ENCODE measurements around the gene PRSS33. TPM values are rescaled to one million over a fixed set of nuclear protein-coding genes. Genes with fewer than 3 reads are reported as not detected.

PRSS33 gene
- total RNA-seq, result under 1 TPM; 0.17 to 0.36 TPM

GRCh38 chr16:2787406-2787805 is at the start of gene PRSS33:
PRSS33 (minus strand) TSS chr16:2787560; CDS start chr16:2786547, 1,013 bp downstream.
- H3K9me3 Mint-ChIP-seq, result no peaks in the 10 kb centered on the region
- peak within 1 kb of the TSS; percentile 32 for H3K4me3 Mint-ChIP-seq
- DNase-seq (no peak), ATAC-seq (ENCODE audit: low read depth) (no peak)
- POLR2A ChIA-PET, result no interaction called here
- H3K36me3 Mint-ChIP-seq, result no peaks in the 10 kb centered on the region
- peaks cover 5% of the 10 kb centered on the region for H3K4me1 Mint-ChIP-seq
- peaks cover 19% of the 10 kb centered on the region for H3K27me3 Mint-ChIP-seq
- H3K27ac Mint-ChIP-seq, result peak within 1 kb of the TSS; percentile 42

- H3K9me3 Mint-ChIP-seq, result no peaks in the 10 kb centered on the region
- no peak for ATAC-seq (ENCODE audit: low read depth)
- H3K27me3 Mint-ChIP-seq, result peaks cover 5% of the 10 kb centered on the region
- H3K4me1 Mint-ChIP-seq, result peaks cover 12% of the 10 kb centered on the region
- H3K27ac Mint-ChIP-seq, result no peak overlapping the region
- H3K4me3 Mint-ChIP-seq, result no peak overlapping the region
- POLR2A ChIA-PET, result no interaction called here
- no peaks in the 10 kb centered on the region for H3K36me3 Mint-ChIP-seq
- no peak for DNase-seq
These were observed 49.5 kb upstream of the PRSS33 start for GRCh38 chr16:2836646-2837508.

DNA sequence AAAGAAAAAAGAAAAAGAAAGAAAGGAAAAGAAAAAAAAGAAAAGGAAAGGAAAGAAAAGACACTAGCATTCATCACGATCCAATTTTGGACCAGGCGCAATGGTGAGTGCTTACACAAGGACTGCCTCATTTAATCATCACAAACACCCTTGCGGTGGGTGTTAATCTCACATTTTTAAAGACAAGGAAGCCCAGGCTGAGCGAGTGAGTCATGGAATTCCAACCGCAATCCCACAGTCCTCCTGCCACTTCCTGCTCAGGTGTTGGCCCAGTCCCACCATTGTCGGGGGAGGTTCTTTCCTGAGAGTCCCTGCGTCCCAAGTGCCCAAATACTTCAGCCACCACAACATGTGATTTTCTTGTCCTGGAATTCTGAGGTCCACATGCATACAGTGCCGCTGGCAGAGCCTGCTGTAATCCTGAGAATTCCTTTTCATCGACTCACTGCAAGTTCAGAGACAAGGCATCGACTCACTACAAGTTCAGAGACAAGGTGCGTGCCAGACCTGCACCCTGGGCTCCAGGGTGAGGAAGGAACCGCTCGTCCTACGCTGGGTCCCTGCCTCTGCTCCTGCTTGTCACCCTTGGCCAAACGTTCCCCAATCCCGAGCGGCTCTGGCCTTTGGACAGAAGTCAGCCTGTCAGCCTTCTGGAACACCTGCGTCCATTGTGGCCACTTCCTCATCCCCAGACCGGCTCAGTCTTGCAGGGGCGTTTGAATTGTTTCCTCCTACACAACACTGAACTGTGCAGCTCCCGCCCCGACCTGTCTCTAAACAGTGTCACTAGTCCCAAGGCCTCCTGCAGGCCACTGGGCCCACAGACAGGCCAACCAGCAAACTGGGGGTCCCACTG is 48.5 kb upstream of the PRSS33 start:
- POLR2A ChIA-PET, result no interaction called here
- Mint-ChIP-seq H3K4me3 (no peak overlapping the region), H3K4me1 (peaks cover 10% of the 10 kb centered on the region), H3K27me3 (peaks cover 5% of the 10 kb centered on the region), H3K36me3 (no peaks in the 10 kb centered on the region), H3K9me3 (no peaks in the 10 kb centered on the region), H3K27ac (no peak overlapping the region)
- DNase-seq (no peak), ATAC-seq (ENCODE audit: low read depth) (no peak)

GRCh38 chr16:2834968-2835367 is 47.6 kb upstream of the PRSS33 start:
- POLR2A ChIA-PET, result no interaction called here
- no peak for ATAC-seq (ENCODE audit: low read depth)
- peaks cover 10% of the 10 kb centered on the region for H3K4me1 Mint-ChIP-seq
- H3K36me3 Mint-ChIP-seq, result no peaks in the 10 kb centered on the region
- no peak for DNase-seq
- no peaks in the 10 kb centered on the region for H3K9me3 Mint-ChIP-seq
- no peak overlapping the region for H3K4me3 Mint-ChIP-seq
- H3K27ac Mint-ChIP-seq, result no peak overlapping the region
- H3K27me3 Mint-ChIP-seq, result peaks cover 5% of the 10 kb centered on the region

DNA sequence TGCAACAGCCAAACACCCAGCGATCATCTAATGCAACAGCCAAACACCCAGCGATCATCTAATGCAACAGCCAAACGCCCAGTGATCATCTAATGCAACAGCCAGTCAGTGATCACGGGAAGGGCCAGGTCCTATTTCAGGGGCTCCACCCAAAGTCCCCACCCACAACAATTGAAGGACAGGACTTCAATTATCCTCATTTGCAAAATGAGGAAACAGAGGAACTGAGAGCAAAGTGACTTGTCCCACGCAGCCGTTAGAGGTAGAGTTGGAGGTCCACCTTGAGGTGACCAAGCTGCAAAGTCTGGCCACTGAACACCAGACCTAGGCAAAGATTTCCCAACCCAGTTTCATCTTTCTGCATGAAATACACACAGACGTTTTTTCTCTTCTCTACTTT is 46.4 kb upstream of the PRSS33 start:
- POLR2A ChIA-PET, result no interaction called here
- no peak for DNase-seq
- H3K9me3 Mint-ChIP-seq, result no peaks in the 10 kb centered on the region
- H3K4me1 Mint-ChIP-seq, result peaks cover 4% of the 10 kb centered on the region
- H3K27me3 Mint-ChIP-seq, result peaks cover 5% of the 10 kb centered on the region
- no peak overlapping the region for H3K4me3 Mint-ChIP-seq
- no peaks in the 10 kb centered on the region for H3K36me3 Mint-ChIP-seq
- ATAC-seq (ENCODE audit: low read depth), result no peak
- H3K27ac Mint-ChIP-seq, result no peak overlapping the region

DNA sequence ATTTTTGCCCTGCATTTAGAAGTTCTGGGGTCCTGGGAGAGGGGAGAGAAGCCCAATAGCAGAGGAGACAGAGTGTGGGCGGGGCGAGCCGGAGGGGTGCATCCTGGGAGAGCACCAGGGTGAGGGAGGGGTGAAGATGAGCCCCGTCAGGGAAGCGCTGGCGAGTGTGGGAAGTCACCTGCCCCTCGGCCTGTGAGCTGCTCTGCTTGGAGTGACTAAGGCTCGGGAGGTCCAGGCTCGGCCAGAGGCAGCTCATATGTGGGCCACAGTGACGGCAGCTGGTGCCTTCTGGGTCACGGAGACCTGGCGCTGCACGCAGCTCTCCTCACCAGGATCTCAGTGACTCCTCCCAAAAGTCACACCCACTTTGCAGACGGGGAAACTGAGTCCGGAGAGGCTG is 43.8 kb upstream of the PRSS33 start:
- Mint-ChIP-seq H3K9me3 (no peaks in the 10 kb centered on the region), H3K36me3 (no peaks in the 10 kb centered on the region), H3K27ac (no peak overlapping the region), H3K4me3 (no peak overlapping the region), H3K4me1 (peaks cover 2% of the 10 kb centered on the region), H3K27me3 (no peaks in the 10 kb centered on the region)
- DNase-seq (no peak), ATAC-seq (ENCODE audit: low read depth) (no peak)
- POLR2A ChIA-PET, result no interaction called here

- POLR2A ChIA-PET, result interaction anchor here (0.6 to 0.8 kb wide), 2 partner anchors 30 to 51 kb away, joined by 3 read pairs; no protein-coding TSS in a partner anchor
- peak overlapping the region; percentile 49 for H3K4me3 Mint-ChIP-seq
- peak overlapping the region; percentile 30 for H3K27ac Mint-ChIP-seq
These were observed 43.0 kb upstream of the PRSS33 start for GRCh38 chr16:2830355-2830695.

DNA sequence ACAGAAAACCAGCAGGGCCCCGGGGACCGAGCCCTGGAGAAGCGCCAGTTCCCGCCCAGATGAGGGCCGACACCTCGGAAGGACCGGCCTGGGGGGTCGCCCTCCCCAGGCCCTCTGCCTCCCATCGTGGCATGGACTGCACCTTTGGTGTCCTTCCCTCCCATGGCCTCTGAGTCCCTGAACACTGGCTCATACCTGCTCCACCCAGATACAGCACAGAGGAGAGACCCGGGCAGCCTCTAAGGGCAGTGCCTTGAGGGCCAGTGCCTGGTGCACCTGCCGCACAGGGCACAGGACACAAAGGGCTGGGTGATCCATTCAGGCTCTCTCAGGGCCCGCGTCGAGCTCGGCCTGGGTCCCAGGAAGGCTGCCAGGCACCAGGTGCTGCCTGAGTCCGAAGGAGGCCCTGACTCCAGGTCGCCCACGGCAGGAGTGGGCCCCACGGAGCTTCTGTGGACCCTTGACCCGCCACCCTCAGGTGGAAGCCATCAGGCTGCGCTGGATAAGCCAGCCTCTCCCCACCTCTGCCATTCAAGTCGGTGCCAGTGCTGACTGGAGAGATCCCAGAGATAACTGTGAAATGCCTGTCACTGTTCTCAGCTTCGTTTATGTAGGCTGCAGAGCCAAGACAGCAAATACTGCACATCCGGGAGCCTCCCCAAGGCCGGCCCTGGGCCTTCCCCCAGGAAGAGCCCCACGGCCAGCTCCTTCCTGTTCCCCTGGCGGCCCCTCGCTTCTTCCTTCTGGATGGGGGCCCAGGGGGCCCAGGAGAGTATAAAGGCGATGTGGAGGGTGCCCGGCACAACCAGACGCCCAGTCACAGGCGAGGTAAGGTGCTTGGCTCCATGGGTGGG is 42.4 kb upstream of the PRSS33 start, which contains the start of gene ZG16B:
ZG16B (plus strand) TSS at position 803 of the 854 bp plus-strand sequence. CDS start 139 bp downstream, outside the sequence.
- POLR2A ChIA-PET, result interaction anchor here (0.6 to 0.8 kb wide), 2 partner anchors 30 to 52 kb away, joined by 3 read pairs; no protein-coding TSS in a partner anchor
- ATAC-seq (ENCODE audit: low read depth) (peak; percentile 72), DNase-seq (no peak)
- no peaks in the 10 kb centered on the region for H3K4me1 Mint-ChIP-seq
- H3K9me3 Mint-ChIP-seq, result no peaks in the 10 kb centered on the region
- peak within 1 kb of the TSS; percentile 49 for H3K4me3 Mint-ChIP-seq
- H3K27ac Mint-ChIP-seq, result peak within 1 kb of the TSS; percentile 65
- H3K27me3 Mint-ChIP-seq, result no peaks in the 10 kb centered on the region
- H3K36me3 Mint-ChIP-seq, result no peaks in the 10 kb centered on the region

More at GRCh38 chr16:2830355-2830695, 43.0 kb upstream of the PRSS33 start:
- H3K36me3 Mint-ChIP-seq, result no peaks in the 10 kb centered on the region
- H3K4me1 Mint-ChIP-seq, result peaks cover under 1% of the 10 kb centered on the region
- ATAC-seq (ENCODE audit: low read depth) (no peak), DNase-seq (no peak)
- H3K27me3 Mint-ChIP-seq, result no peaks in the 10 kb centered on the region
- H3K9me3 Mint-ChIP-seq, result no peaks in the 10 kb centered on the region

GRCh38 chr16:2828876-2829430 is 41.6 kb upstream of the PRSS33 start:
- Mint-ChIP-seq H3K27me3 (no peaks in the 10 kb centered on the region), H3K9me3 (no peaks in the 10 kb centered on the region), H3K4me1 (no peaks in the 10 kb centered on the region), H3K36me3 (no peaks in the 10 kb centered on the region), H3K27ac (no peak overlapping the region), H3K4me3 (no peak overlapping the region)
- no peak for ATAC-seq (ENCODE audit: low read depth)
- no peak for DNase-seq
- POLR2A ChIA-PET, result no interaction called here

GRCh38 chr16:2828521-2828840 is 41.1 kb upstream of the PRSS33 start:
- Mint-ChIP-seq H3K27me3 (no peaks in the 10 kb centered on the region), H3K4me3 (no peak overlapping the region), H3K36me3 (no peaks in the 10 kb centered on the region), H3K4me1 (no peaks in the 10 kb centered on the region), H3K27ac (no peak overlapping the region), H3K9me3 (no peaks in the 10 kb centered on the region)
- ATAC-seq (ENCODE audit: low read depth) (no peak), DNase-seq (no peak)
- POLR2A ChIA-PET, result interaction anchor here (0.6 kb wide), 1 partner anchor 49 kb away, joined by 4 read pairs; no protein-coding TSS in a partner anchor

DNA sequence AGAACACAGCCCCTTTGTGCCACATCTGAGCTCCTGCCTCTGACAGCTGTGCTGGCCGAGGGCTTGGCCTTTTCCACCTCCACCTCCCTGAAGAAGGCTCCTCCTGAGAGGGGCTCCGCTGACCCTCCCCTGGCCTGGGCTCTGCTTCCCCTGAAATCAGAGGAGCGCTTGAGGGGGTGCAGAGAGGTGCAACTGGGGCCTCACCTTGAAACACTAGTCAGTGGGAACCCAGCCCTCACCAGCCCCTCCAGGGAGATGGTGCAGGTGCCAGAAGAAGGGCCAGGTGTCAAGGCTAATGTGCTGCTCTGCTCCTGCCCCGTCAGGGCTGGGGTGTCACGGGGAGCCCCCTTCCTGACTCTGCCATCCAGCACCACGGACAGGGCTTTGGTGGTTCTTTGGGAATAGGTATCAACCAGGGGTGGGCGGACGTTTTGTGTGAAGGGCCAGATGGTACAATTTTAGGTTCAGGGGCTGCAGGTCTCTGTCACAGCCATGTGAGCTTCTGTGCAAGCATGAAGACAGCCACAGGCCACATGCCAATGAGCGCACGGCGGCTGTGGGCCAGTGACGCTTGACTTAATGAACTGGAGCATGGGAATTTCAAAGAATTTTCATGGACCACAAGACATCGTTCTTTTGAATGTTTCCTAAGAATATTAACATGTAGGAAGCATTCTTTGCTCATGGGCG is 40.6 kb upstream of the PRSS33 start:
- Mint-ChIP-seq H3K36me3 (no peaks in the 10 kb centered on the region), H3K9me3 (no peaks in the 10 kb centered on the region), H3K27me3 (no peaks in the 10 kb centered on the region), H3K4me1 (no peaks in the 10 kb centered on the region), H3K27ac (no peak overlapping the region), H3K4me3 (no peak overlapping the region)
- ATAC-seq (ENCODE audit: low read depth), result no peak
- POLR2A ChIA-PET, result interaction anchor here (0.6 to 0.7 kb wide), 3 partner anchors 40 to 1365 kb away, joined by 3 to 6 read pairs (median 4); no protein-coding TSS in a partner anchor
- DNase-seq, result peak; percentile 23

GRCh38 chr16:2827374-2827791 is 40.0 kb upstream of the PRSS33 start:
- POLR2A ChIA-PET, result interaction anchor here (0.6 to 0.7 kb wide), 2 partner anchors 40 to 1365 kb away, joined by 3 to 6 read pairs; no protein-coding TSS in a partner anchor
- Mint-ChIP-seq H3K4me3 (no peak overlapping the region), H3K27ac (no peak overlapping the region), H3K27me3 (peaks cover 2% of the 10 kb centered on the region), H3K36me3 (no peaks in the 10 kb centered on the region), H3K9me3 (no peaks in the 10 kb centered on the region), H3K4me1 (no peaks in the 10 kb centered on the region)
- DNase-seq (no peak), ATAC-seq (ENCODE audit: low read depth) (no peak)

All from activated naive CD8-positive, alpha-beta T cell treated with anti-CD3 and anti-CD28 coated beads, Interleukin-2, amount 10 ng/mL, durations not matched to agents 7 days and 5 days (primary cell).